GM18951 (cell line): ENCODE results near the gene WWP2.

Source experiments
- POLR2A ChIP-seq: IDR thresholded peaks from 4 replicates; pipeline ENCODE4 v1.6.1; 2011; ENCODE audit warnings: mild to moderate bottlenecking; ENCODE audit not compliant: insufficient read length, insufficient read depth; ENCODE audit errors: extremely low read depth
- in situ Hi-C: fragments of 300-500 bp; cut with MboI; formaldehyde crosslinking; loops from one replicate; pipeline ENCODE4 v1.12.0; 2022; ENCODE audit warnings: low sequenced_read_pairs, mixed read lengths, inconsistent platforms; ENCODE audit not compliant: unreplicated experiment

WWP2 gene

GRCh38 chr16:69924777-69925191 is 162.7 kb downstream of the WWP2 start:
- in situ Hi-C loops: no loop called here
- TF ChIP-seq POLR2A: no peak

- TF ChIP-seq POLR2A: no peak
- in situ Hi-C loops: no loop called here
These were observed 163.2 kb downstream of the WWP2 start for GRCh38 chr16:69925311-69925710.

- no peak for TF ChIP-seq POLR2A
- in situ Hi-C loops: no loop called here
These were observed 164.1 kb downstream of the WWP2 start for GRCh38 chr16:69926241-69926640.

- in situ Hi-C loops: no loop called here
- no peak for TF ChIP-seq POLR2A
These were observed 165.1 kb downstream of the WWP2 start for GRCh38 chr16:69927056-69927757.

- in situ Hi-C loops: no loop called here
- TF ChIP-seq POLR2A: no peak
These were observed 166.8 kb downstream of the WWP2 start for GRCh38 chr16:69928856-69929400.

GRCh38 chr16:69929480-69929879 is 167.3 kb downstream of the WWP2 start:
- no peak for TF ChIP-seq POLR2A
- in situ Hi-C loops: no loop called here

GRCh38 chr16:69930117-69930776 is 168.1 kb downstream of the WWP2 start:
- in situ Hi-C loops: loop anchor here (5.0 kb wide), 1 partner anchor 133 kb away; no protein-coding TSS in a partner anchor

GRCh38 chr16:69931631-69932030 is 169.5 kb downstream of the WWP2 start:
- no peak for TF ChIP-seq POLR2A
- in situ Hi-C loops: loop anchor here (5.0 kb wide), 1 partner anchor 134 kb away; no protein-coding TSS in a partner anchor

More at GRCh38 chr16:69930117-69930776, 168.1 kb downstream of the WWP2 start:
- no peak for TF ChIP-seq POLR2A

GRCh38 chr16:69932228-69932627 is 170.1 kb downstream of the WWP2 start:
- in situ Hi-C loops: loop anchor here (5.0 kb wide), 1 partner anchor 135 kb away; no protein-coding TSS in a partner anchor
- no peak for TF ChIP-seq POLR2A

- in situ Hi-C loops: loop anchor here (5.0 kb wide), 1 partner anchor 136 kb away; no protein-coding TSS in a partner anchor
These were observed 170.7 kb downstream of the WWP2 start for GRCh38 chr16:69932691-69933392.

GRCh38 chr16:69934044-69934443 is 171.9 kb downstream of the WWP2 start:
- in situ Hi-C loops: loop anchor here (5.0 kb wide), 1 partner anchor 137 kb away; no protein-coding TSS in a partner anchor
- TF ChIP-seq POLR2A: no peak

More at GRCh38 chr16:69932691-69933392, 170.7 kb downstream of the WWP2 start:
- no peak for TF ChIP-seq POLR2A

- no peak for TF ChIP-seq POLR2A
- in situ Hi-C loops: loop anchor here (5.0 kb wide), 1 partner anchor 137 kb away; no protein-coding TSS in a partner anchor
These were observed 172.6 kb downstream of the WWP2 start for GRCh38 chr16:69934751-69935150.

GRCh38 chr16:69935278-69935711 is 173.2 kb downstream of the WWP2 start:
- TF ChIP-seq POLR2A: no peak
- in situ Hi-C loops: no loop called here
